Duodenal mucosa (tissue), 2 donors: Measurements from ENCODE around the gene JADE1.

Experiments
- H3K27ac ChIP-seq: one replicate; pipeline ENCODE4 v1.7.0; 2013; ENCODE audit warnings: low read depth, low read length
- H3K27me3 ChIP-seq, 2 donors: one replicate each; pipeline ENCODE4 v1.7.0; 2013; ENCODE audit warnings: low read length in 2 of 2, control low read depth in 1 of 2; ENCODE audit not compliant: insufficient read depth in 2 of 2, control insufficient read depth in 1 of 2
- H3K36me3 ChIP-seq, 2 donors: one replicate each; pipeline ENCODE4 v1.7.0; 2013; ENCODE audit warnings: low read length in 2 of 2, control low read depth in 1 of 2; ENCODE audit not compliant: insufficient read depth in 2 of 2, control insufficient read depth in 1 of 2
- H3K4me1 ChIP-seq, 2 donors: one replicate each; pipeline ENCODE4 v1.7.0; 2013; ENCODE audit warnings: low read length in 2 of 2, control low read depth in 1 of 2; ENCODE audit not compliant: insufficient read depth in 2 of 2, control insufficient read depth in 1 of 2
- H3K4me3 ChIP-seq, 2 donors: one replicate each; pipeline ENCODE4 v1.7.0; 2013; ENCODE audit warnings: low read length in 2 of 2, low read depth in 1 of 2
- H3K9ac ChIP-seq, 2 donors: one replicate each; pipeline ENCODE4 v1.7.0; 2013; ENCODE audit warnings: low read length in 2 of 2, low read depth in 1 of 2
- H3K9me3 ChIP-seq, 2 donors: one replicate each; pipeline ENCODE4 v1.7.0; 2013; ENCODE audit warnings: low read length in 2 of 2, control low read depth in 1 of 2; ENCODE audit not compliant: control insufficient read depth in 1 of 2

The JADE1 gene

DNA sequence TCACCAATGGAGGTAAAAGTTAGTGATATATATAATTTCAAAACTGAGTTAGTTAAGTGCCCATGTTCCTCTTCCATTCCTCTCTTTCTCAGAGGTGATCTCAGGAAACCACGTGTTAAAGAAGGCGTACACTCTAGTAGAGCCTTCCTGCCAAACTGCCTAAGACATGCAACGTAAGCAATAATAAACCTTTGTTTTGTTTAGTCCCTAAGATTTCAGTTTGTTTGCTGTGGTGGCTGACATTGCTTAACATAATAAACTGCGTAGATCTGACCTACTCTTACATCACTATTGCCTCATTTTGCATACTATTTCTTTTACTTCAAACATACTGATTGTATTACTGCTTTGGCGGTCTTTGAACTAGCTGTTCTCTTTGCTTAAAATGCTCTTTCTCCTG lies 99.2 kb downstream of the JADE1 start:
- H3K9ac ChIP-seq: no peak overlapping the region
- H3K27me3 ChIP-seq: no peaks in the 10 kb centered on the region
- H3K27ac ChIP-seq: no peak overlapping the region
- no peak overlapping the region for H3K4me3 ChIP-seq
- no peaks in the 10 kb centered on the region for H3K4me1 ChIP-seq
- H3K9me3 ChIP-seq: no peaks in the 10 kb centered on the region
- H3K36me3 ChIP-seq: no peaks in the 10 kb centered on the region

DNA sequence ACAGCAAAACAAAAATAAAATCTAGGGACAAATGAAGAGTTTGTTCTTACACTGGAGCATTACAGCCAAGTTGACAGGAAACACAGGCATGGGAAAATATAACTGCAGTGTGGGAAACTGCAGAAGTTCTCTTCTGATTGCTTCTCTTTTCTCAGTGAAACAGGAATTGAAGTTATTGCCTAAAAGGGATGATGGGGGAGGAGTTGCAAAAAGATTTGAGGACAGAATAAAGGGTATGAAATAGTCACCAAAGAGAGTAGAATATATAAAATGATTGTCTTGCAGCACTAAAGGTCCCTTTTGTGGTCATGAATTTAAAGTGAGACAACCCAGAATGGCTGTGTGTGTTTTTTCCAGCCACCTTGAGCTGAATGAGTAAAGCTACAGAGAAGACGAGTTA lies 103.7 kb downstream of the JADE1 start:
- no peaks in the 10 kb centered on the region for H3K4me1 ChIP-seq
- H3K4me3 ChIP-seq: no peak overlapping the region
- no peaks in the 10 kb centered on the region for H3K36me3 ChIP-seq
- no peaks in the 10 kb centered on the region for H3K27me3 ChIP-seq
- no peaks in the 10 kb centered on the region for H3K9me3 ChIP-seq
- no peak overlapping the region for H3K27ac ChIP-seq
- no peak overlapping the region for H3K9ac ChIP-seq

DNA sequence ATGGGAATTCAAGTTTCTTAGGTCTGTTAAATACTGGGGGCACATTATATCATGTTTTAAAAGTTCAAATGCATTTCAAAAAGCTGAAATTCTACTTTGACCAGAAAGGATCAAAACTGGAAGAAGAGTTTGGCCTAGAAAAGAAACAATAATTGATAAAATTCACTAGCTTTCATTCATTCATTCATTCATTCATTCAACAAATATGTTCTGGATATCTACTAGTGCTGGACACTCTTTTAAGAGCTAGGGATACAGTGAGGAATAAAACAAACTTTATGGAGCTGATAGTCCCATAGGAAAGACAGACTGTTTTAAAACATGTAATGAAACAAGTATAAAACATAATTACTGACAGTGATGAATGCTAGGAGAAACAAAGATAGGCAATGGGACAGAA lies 106.0 kb downstream of the JADE1 start:
- Histone ChIP-seq H3K4me3 (no peak overlapping the region), H3K4me1 (no peaks in the 10 kb centered on the region), H3K27ac (no peak overlapping the region), H3K36me3 (no peaks in the 10 kb centered on the region), H3K9me3 (no peaks in the 10 kb centered on the region), H3K27me3 (no peaks in the 10 kb centered on the region), H3K9ac (no peak overlapping the region)

DNA sequence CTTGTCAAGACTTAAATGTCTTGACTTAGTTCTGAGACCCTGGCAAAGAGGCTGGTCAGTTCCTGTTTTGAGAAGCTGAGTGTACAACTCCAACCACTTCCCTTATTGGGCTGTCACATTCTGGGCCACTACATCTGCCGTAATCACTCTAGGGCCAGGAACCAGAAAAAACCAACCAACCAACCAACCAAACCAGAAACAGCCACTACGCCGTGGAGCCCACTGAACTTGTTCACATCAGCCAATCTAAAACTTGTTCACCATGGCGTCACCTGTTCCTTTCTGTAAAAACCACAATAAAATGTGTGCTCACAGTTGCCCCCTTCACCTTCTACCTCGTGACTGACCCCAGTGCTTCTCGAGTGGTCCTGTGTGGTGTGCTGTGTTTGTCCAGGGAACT lies 107.3 kb downstream of the JADE1 start:
- Histone ChIP-seq H3K4me3 (no peak overlapping the region), H3K36me3 (no peaks in the 10 kb centered on the region), H3K9me3 (no peaks in the 10 kb centered on the region), H3K27ac (no peak overlapping the region), H3K9ac (no peak overlapping the region), H3K27me3 (no peaks in the 10 kb centered on the region), H3K4me1 (no peaks in the 10 kb centered on the region)

- H3K27me3 ChIP-seq: no peaks in the 10 kb centered on the region
- no peaks in the 10 kb centered on the region for H3K9me3 ChIP-seq
- no peak overlapping the region for H3K27ac ChIP-seq
- no peaks in the 10 kb centered on the region for H3K4me1 ChIP-seq
- H3K9ac ChIP-seq: no peak overlapping the region
- H3K36me3 ChIP-seq: no peaks in the 10 kb centered on the region
- H3K4me3 ChIP-seq: no peak overlapping the region
These were observed 108.3 kb downstream of the JADE1 start for GRCh38 chr4:128917781-128918180.

- no peaks in the 10 kb centered on the region for H3K9me3 ChIP-seq
- no peaks in the 10 kb centered on the region for H3K4me1 ChIP-seq
- no peaks in the 10 kb centered on the region for H3K36me3 ChIP-seq
- no peaks in the 10 kb centered on the region for H3K27me3 ChIP-seq
- H3K27ac ChIP-seq: no peak overlapping the region
- no peak overlapping the region for H3K4me3 ChIP-seq
- H3K9ac ChIP-seq: no peak overlapping the region
These were observed 112.5 kb downstream of the JADE1 start for GRCh38 chr4:128921954-128922353.
